GM12878 (cell line): ENCODE results near the gene MGME1. TPM values are rescaled to one million over a fixed set of nuclear protein-coding genes. Genes with fewer than 3 reads are reported as not detected.

Experiments
- ASH2L ChIP-seq: fragments of 300-600, 200-600 bp; sonication (generic); IDR thresholded peaks from 2 replicates; pipeline ENCODE4 v1.6.1; 2017; ENCODE audit warnings: low read depth, mild to moderate bottlenecking, borderline replicate concordance
- ATF7 ChIP-seq: fragments of 450-650 bp; IDR thresholded peaks from 2 replicates; pipeline ENCODE4 v1.6.1; 2016; ENCODE audit warnings: low read depth, mild to moderate bottlenecking
- BACH1 ChIP-seq: fragments of 450-650 bp; IDR thresholded peaks from 2 replicates; pipeline ENCODE4 v1.6.1; 2017; ENCODE audit warnings: mild to moderate bottlenecking, borderline replicate concordance
- BCL11A ChIP-seq: IDR thresholded peaks from 2 replicates; pipeline ENCODE4 v1.6.1; 2011; ENCODE audit warnings: low read depth, low read length
- EED ChIP-seq: sonication (generic); IDR thresholded peaks from 2 replicates; pipeline ENCODE4 v1.6.1; 2016; ENCODE audit warnings: antibody characterized with exemption, low read depth
- FOXK2 ChIP-seq: fragments of 450-650 bp; IDR thresholded peaks from 2 replicates; pipeline ENCODE4 v1.6.1; 2017; ENCODE audit warnings: mild to moderate bottlenecking, moderate library complexity
- IRF4 ChIP-seq: IDR thresholded peaks from 2 replicates; pipeline ENCODE4 v1.6.1; 2011; ENCODE audit warnings: low read depth, low read length
- KDM1A ChIP-seq: fragments of 200-600 bp; sonication (generic); IDR thresholded peaks from 2 replicates; pipeline ENCODE4 v1.6.1; 2016; ENCODE audit warnings: borderline replicate concordance
- KLF5 ChIP-seq: fragments of 450-650 bp; IDR thresholded peaks from 2 replicates; pipeline ENCODE4 v1.6.1; 2014; ENCODE audit warnings: mild to moderate bottlenecking; ENCODE audit not compliant: partially characterized antibody
- LARP7 ChIP-seq: fragments of 450-650 bp; IDR thresholded peaks from 2 replicates; pipeline ENCODE4 v1.6.1; 2017; ENCODE audit warnings: mild to moderate bottlenecking
- NR2C2 ChIP-seq: IDR thresholded peaks from 2 replicates; pipeline ENCODE4 v1.6.1; 2011; ENCODE audit warnings: borderline replicate concordance, low read depth; ENCODE audit not compliant: control insufficient read depth, insufficient read length
- RB1 ChIP-seq: fragments of 450-650 bp; formaldehyde crosslinking; IDR thresholded peaks from 2 replicates; pipeline ENCODE4 v1.6.1; 2017; ENCODE audit warnings: mild to moderate bottlenecking, borderline replicate concordance
- SMARCA5 ChIP-seq: fragments of 450-650 bp; IDR thresholded peaks from 2 replicates; pipeline ENCODE4 v1.6.1; 2017; ENCODE audit warnings: mild to moderate bottlenecking
- SPI1 ChIP-seq: IDR thresholded peaks from 2 replicates; pipeline ENCODE4 v1.6.1; 2011; ENCODE audit warnings: low read depth, mild to moderate bottlenecking, low read length, moderate library complexity, borderline replicate concordance; ENCODE audit not compliant: insufficient read depth
- SRF ChIP-seq, 2 experiments: IDR thresholded peaks; 2 replicates each; pipeline ENCODE4 v1.6.1; 2011; ENCODE audit warnings: low read depth in 2 of 2, low read length in 2 of 2, mild to moderate bottlenecking in 1 of 2, moderate library complexity in 1 of 2
- STAT1 ChIP-seq: fragments of 450-650 bp; conservative IDR thresholded peaks from 2 replicates; pipeline ENCODE4 v1.6.1; 2014; ENCODE audit warnings: antibody characterized with exemption, mild to moderate bottlenecking
- ZNF24 ChIP-seq: fragments of 450-650 bp; IDR thresholded peaks from 2 replicates; pipeline ENCODE4 v1.6.1; 2017; ENCODE audit warnings: antibody characterized with exemption, mild to moderate bottlenecking
- polyA plus RNA-seq, 11 experiments: library from polyadenylated mRNA; depleted of rRNA in 4 of 11; unstranded in 6 of 11; stranded (reverse) in 5 of 11; fragments of >200 nt; fragmentation: Nextera tagmentation in 4 of 11; fragmentation: Illumina TruSeq in 1 of 11; extraction: Ambion mirVana in 4 of 11; extraction: Trizol in 1 of 11; gene quantifications; 1 replicate in 1 of 11; 2 replicates in 10 of 11; pipeline versions ENCODE4 v1.2.1 to v1.2.3, GENCODE V29; 2011 to 2016; ENCODE audit warnings: inconsistent platforms in 2 of 11, missing spikeins in 2 of 11, low read depth in 1 of 11
- total RNA-seq, 4 experiments: library from RNA; depleted of rRNA in 3 of 4; stranded (reverse); fragments of >200 nt in 3 of 4; fragmentation: Illumina TruSeq in 1 of 4; extraction: Trizol in 1 of 4; gene quantifications; 2 replicates each; pipeline versions ENCODE4 v1.2.1 to v1.2.3, GENCODE V29; 2013 to 2021
- TF ChIP-seq, protein P1 (sequence below): fragments of 450-650 bp; IDR thresholded peaks from 2 replicates; pipeline ENCODE4 v1.6.1; 2017; ENCODE audit warnings: mild to moderate bottlenecking, low read depth, inconsistent platforms; ENCODE audit not compliant: poor library complexity, severe bottlenecking
- TF ChIP-seq, protein P2 (sequence below): fragments of 450-650 bp; IDR thresholded peaks from 2 replicates; pipeline ENCODE4 v1.6.1; 2017; ENCODE audit warnings: borderline replicate concordance
- TF ChIP-seq, protein P3 (sequence below): IDR thresholded peaks from 2 replicates; pipeline ENCODE4 v1.6.1; 2011; ENCODE audit warnings: low read depth, low read length, improper control_type of control experiment, borderline replicate concordance
- TF ChIP-seq, protein P4 (sequence below): IDR thresholded peaks from 2 replicates; pipeline ENCODE4 v1.6.1; 2011; ENCODE audit warnings: mild to moderate bottlenecking, low read depth, low read length, moderate library complexity; ENCODE audit not compliant: insufficient replicate concordance
- TF ChIP-seq, protein P5 (sequence below): fragments of 450-650 bp; IDR thresholded peaks from 2 replicates; pipeline ENCODE4 v1.6.1; 2017; ENCODE audit warnings: mild to moderate bottlenecking

The MGME1 gene
- total and polyA plus RNA-seq, 10 of the 15 experiments (the other 5 are each of a cell fraction or from before 2014, with no cell fraction given): 13.4 to 44.8 (median 30.6) TPM

DNA sequence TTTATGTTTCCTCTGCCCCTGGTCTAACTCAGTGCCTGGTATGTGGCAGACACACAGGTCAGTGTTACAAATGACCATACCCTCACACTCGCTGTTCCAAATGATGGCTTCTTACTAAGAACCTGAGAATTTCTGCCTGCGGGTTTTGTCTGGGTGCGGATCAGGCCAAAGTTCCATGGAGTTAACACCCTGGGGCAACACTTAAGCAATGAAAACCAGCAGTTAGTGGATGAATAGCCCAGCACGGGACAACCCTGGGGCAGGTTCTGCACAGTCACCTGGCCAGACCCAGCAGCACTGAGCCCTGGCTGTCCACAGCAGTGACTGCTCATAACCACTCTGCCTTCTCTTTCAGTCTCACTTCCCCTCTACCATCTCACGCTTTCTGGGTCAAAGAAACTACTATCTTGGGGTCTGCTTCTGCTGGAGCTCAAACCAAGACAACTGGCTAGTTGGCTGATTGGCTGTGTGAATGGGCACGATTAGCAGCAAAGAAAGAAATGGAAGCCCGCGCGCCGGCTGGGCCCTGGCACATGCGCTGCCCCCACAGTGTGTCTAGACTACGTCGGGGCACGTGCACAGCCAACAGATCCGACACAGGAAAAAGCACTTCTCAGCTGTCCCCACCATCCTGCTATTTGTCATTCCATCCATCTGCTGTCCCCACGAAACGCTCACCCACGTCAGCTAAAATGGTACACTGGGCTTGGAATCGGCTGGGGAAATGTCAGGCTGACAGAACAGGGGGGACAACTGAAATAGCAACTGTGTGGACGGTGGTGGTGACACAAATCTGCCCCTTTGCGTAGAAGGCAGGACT lies 36.6 kb downstream of the MGME1 start (continued):
- TF ChIP-seq SRF (IDR thresholded peaks at IDR 0.05; ENCODE audit: low read depth in 2 of 2, low read length in 2 of 2) (no peak), EED (peak; percentile 58; the same call in 1 of the 2 replicates), IRF4 (peak; percentile 93), NR2C2 (no peak), SMARCA5 (no peak), STAT1 (no peak), KDM1A (no peak), FOXK2 (peak; percentile 43; the same call in 1 of the 2 replicates), ZNF24 (no peak), ATF7 (peak; percentile 34; the same call in 1 of the 2 replicates), KLF5 (no peak), BCL11A (peak; percentile 92), ASH2L (no peak), SPI1 (peak; percentile 99), LARP7 (peak; percentile 53; the same call in 1 of the 2 replicates), BACH1 (peak; percentile 75; the same call in 1 of the 2 replicates), RB1 (no peak)
- TF ChIP-seq, protein P1, sequence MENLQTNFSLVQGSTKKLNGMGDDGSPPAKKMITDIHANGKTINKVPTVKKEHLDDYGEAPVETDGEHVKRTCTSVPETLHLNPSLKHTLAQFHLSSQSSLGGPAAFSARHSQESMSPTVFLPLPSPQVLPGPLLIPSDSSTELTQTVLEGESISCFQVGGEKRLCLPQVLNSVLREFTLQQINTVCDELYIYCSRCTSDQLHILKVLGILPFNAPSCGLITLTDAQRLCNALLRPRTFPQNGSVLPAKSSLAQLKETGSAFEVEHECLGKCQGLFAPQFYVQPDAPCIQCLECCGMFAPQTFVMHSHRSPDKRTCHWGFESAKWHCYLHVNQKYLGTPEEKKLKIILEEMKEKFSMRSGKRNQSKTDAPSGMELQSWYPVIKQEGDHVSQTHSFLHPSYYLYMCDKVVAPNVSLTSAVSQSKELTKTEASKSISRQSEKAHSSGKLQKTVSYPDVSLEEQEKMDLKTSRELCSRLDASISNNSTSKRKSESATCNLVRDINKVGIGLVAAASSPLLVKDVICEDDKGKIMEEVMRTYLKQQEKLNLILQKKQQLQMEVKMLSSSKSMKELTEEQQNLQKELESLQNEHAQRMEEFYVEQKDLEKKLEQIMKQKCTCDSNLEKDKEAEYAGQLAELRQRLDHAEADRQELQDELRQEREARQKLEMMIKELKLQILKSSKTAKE: peak; percentile 56
- TF ChIP-seq, protein P2, sequence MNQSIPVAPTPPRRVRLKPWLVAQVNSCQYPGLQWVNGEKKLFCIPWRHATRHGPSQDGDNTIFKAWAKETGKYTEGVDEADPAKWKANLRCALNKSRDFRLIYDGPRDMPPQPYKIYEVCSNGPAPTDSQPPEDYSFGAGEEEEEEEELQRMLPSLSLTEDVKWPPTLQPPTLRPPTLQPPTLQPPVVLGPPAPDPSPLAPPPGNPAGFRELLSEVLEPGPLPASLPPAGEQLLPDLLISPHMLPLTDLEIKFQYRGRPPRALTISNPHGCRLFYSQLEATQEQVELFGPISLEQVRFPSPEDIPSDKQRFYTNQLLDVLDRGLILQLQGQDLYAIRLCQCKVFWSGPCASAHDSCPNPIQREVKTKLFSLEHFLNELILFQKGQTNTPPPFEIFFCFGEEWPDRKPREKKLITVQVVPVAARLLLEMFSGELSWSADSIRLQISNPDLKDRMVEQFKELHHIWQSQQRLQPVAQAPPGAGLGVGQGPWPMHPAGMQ: no peak
- TF ChIP-seq, protein P3, sequence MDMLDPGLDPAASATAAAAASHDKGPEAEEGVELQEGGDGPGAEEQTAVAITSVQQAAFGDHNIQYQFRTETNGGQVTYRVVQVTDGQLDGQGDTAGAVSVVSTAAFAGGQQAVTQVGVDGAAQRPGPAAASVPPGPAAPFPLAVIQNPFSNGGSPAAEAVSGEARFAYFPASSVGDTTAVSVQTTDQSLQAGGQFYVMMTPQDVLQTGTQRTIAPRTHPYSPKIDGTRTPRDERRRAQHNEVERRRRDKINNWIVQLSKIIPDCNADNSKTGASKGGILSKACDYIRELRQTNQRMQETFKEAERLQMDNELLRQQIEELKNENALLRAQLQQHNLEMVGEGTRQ: no peak
- TF ChIP-seq, protein P4, sequence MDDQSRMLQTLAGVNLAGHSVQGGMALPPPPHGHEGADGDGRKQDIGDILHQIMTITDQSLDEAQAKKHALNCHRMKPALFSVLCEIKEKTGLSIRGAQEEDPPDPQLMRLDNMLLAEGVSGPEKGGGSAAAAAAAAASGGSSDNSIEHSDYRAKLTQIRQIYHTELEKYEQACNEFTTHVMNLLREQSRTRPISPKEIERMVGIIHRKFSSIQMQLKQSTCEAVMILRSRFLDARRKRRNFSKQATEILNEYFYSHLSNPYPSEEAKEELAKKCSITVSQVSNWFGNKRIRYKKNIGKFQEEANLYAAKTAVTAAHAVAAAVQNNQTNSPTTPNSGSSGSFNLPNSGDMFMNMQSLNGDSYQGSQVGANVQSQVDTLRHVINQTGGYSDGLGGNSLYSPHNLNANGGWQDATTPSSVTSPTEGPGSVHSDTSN: no peak
- TF ChIP-seq, protein P5, sequence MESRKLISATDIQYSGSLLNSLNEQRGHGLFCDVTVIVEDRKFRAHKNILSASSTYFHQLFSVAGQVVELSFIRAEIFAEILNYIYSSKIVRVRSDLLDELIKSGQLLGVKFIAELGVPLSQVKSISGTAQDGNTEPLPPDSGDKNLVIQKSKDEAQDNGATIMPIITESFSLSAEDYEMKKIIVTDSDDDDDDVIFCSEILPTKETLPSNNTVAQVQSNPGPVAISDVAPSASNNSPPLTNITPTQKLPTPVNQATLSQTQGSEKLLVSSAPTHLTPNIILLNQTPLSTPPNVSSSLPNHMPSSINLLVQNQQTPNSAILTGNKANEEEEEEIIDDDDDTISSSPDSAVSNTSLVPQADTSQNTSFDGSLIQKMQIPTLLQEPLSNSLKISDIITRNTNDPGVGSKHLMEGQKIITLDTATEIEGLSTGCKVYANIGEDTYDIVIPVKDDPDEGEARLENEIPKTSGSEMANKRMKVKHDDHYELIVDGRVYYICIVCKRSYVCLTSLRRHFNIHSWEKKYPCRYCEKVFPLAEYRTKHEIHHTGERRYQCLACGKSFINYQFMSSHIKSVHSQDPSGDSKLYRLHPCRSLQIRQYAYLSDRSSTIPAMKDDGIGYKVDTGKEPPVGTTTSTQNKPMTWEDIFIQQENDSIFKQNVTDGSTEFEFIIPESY: no peak
